Measurements from ENCODE around the gene ARL15.

DNA sequence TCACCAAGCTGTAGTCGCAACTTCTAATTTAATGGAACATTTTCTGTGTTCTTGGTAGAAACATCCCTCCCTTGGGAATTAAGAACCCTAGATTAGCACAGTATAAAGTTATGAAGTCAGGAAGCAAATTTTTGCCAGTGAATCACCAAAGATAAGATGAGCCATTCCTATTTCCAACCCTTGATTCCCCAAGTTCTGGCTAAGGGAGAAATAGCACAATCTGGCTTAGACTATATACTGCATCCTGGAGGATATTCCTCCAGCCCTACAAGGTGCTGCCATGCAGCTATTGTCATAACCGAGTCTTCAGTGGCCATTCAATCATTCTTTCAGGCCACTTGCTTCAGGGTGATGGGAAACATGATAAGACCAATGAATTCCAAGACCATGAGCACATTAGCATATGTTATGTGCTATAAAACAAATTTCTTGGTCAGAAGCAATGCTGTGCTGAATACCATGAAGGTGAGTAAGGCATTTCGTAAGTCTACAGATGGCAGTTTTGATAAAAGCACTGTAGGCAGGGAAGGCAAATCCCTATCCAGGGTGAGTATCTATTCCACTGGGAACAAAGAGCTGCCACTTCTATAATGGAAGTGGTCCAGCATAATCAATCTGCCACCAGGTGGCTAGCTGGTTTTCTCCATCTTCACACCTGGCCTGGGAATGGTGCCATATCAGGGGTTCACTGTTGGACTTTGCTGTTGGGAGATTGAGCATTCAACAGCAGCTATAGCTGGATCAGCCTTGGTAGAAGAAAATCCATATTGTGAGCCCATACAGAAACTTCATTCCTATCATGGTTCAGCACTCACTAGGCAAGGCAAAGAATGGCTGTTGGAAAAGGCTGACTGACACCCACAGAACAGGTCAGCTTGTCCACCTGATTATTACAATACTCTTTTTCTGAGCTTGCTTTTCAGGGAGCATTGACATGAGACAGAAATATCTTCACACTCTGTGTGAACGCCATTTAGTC is 19.6 kb upstream of the ARL15 start:
- TF ChIP-seq, protein P1, sequence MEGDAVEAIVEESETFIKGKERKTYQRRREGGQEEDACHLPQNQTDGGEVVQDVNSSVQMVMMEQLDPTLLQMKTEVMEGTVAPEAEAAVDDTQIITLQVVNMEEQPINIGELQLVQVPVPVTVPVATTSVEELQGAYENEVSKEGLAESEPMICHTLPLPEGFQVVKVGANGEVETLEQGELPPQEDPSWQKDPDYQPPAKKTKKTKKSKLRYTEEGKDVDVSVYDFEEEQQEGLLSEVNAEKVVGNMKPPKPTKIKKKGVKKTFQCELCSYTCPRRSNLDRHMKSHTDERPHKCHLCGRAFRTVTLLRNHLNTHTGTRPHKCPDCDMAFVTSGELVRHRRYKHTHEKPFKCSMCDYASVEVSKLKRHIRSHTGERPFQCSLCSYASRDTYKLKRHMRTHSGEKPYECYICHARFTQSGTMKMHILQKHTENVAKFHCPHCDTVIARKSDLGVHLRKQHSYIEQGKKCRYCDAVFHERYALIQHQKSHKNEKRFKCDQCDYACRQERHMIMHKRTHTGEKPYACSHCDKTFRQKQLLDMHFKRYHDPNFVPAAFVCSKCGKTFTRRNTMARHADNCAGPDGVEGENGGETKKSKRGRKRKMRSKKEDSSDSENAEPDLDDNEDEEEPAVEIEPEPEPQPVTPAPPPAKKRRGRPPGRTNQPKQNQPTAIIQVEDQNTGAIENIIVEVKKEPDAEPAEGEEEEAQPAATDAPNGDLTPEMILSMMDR (IDR thresholded peaks at IDR 0.05; ENCODE audit: extremely low read depth in 1 of 2, insufficient read depth in 1 of 2, low read depth in 1 of 2, low read length in 2 of 2) = no peak
- TF ChIP-seq POLR2A (IDR thresholded peaks at IDR 0.05; ENCODE audit: low read depth, low read length) = no peak
- no peak for TF ChIP-seq EZH2 (IDR thresholded peaks at IDR 0.05; ENCODE audit: borderline replicate concordance, low read depth, low read length, severe bottlenecking)
- TF ChIP-seq JUN (IDR thresholded peaks at IDR 0.05; ENCODE audit: borderline replicate concordance, insufficient read depth, insufficient read length, low read depth) = no peak
- TF ChIP-seq POLR2AphosphoS5 (IDR thresholded peaks at IDR 0.05; ENCODE audit: insufficient read depth, low read depth, low read length) = no peak
- TF ChIP-seq GATA2 (IDR thresholded peaks at IDR 0.05; ENCODE audit: insufficient read depth, insufficient read length, low read depth, low read length) = peak; percentile 13
- TF ChIP-seq, protein P2, sequence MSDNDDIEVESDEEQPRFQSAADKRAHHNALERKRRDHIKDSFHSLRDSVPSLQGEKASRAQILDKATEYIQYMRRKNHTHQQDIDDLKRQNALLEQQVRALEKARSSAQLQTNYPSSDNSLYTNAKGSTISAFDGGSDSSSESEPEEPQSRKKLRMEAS (IDR thresholded peaks at IDR 0.05; ENCODE audit: insufficient read depth, insufficient read length) = no peak
- TF ChIP-seq FOS (IDR thresholded peaks at IDR 0.05; ENCODE audit: borderline replicate concordance, insufficient read depth, low read length) = no peak

Measured in endothelial cell of umbilical vein (primary cell).